B cell (primary cell): ENCODE data around the gene KIRREL3. TPM values are rescaled to one million over a fixed set of nuclear protein-coding genes. Genes with fewer than 3 reads are reported as not detected.

Experiments
- ATAC-seq: fragments of 200-7000 bp; cut with Tn5 transposase; one replicate; pipeline ENCODE4 v1.10.0; 2021; ENCODE audit warnings: low read depth, mild to moderate bottlenecking, moderate number of reproducible peaks, moderate library complexity
- CTCF ChIA-PET: fragments of 350-600 bp; sonication (Branson Sonifier 250); formaldehyde crosslinking; loops from one replicate; lab custom pipeline; 2021; ENCODE audit warnings: antibody characterized with exemption, inconsistent platforms; lab: Charles Lee
- POLR2A ChIA-PET: fragments of 350-600 bp; sonication (Branson Sonifier 250); formaldehyde crosslinking; loops from one replicate; lab custom pipeline; 2021; ENCODE audit warnings: antibody characterized with exemption; lab: Charles Lee
- DNase-seq: peaks from one replicate; pipeline ENCODE4 v3.0.0; 2013
- H2AFZ ChIP-seq: 2 replicates; pipeline ENCODE4 v1.6.1; 2012; ENCODE audit warnings: mild to moderate bottlenecking, low read depth, low read length; ENCODE audit not compliant: insufficient read depth, poor library complexity, severe bottlenecking
- H3K27ac ChIP-seq, 2 donors: 1 replicate in 1 of 2; 2 replicates in 1 of 2; pipeline ENCODE4 v1.5.1; 2012 to 2013; ENCODE audit warnings: low read length in 2 of 2, mild to moderate bottlenecking in 2 of 2, moderate library complexity in 1 of 2
- H3K27me3 ChIP-seq, 4 experiments: fragments of 200-600 bp in 1 of 4; sonication (generic) in 1 of 4; replicated peaks in 1 of 4; 1 replicate in 2 of 4; 2 replicates in 2 of 4; pipeline versions ENCODE4 v1.6.1 to v1.7.0; 2013 to 2016; ENCODE audit warnings: low read length in 3 of 4, mild to moderate bottlenecking in 2 of 4, mixed read lengths in 1 of 4, moderate library complexity in 1 of 4; ENCODE audit not compliant: insufficient read depth in 4 of 4, control insufficient read depth in 3 of 4; ENCODE audit errors: control extremely low read depth in 1 of 4
- H3K36me3 ChIP-seq, 2 experiments: replicated peaks in 1 of 2; 1 replicate in 1 of 2; 2 replicates in 1 of 2; pipeline versions ENCODE4 v1.6.1 to v1.7.1; 2013; ENCODE audit warnings: low read length in 1 of 2; ENCODE audit not compliant: insufficient read depth in 2 of 2, control insufficient read depth in 1 of 2; ENCODE audit errors: control extremely low read depth in 1 of 2, extremely low read depth in 1 of 2
- H3K4me1 ChIP-seq, 2 donors: fragments of 200-600 bp in 1 of 2; sonication (generic) in 1 of 2; 1 replicate in 1 of 2; 2 replicates in 1 of 2; pipeline versions ENCODE4 v1.5.1 to v1.6.1; 2013 to 2017; ENCODE audit warnings: low read length in 2 of 2; ENCODE audit not compliant: control insufficient read depth in 2 of 2, insufficient read depth in 2 of 2
- H3K4me2 ChIP-seq: replicated peaks from 2 replicates; pipeline ENCODE3; 2012; ENCODE audit warnings: mild to moderate bottlenecking, low read depth, low read length; ENCODE audit not compliant: poor library complexity, severe bottlenecking
- H3K4me3 ChIP-seq, 5 experiments: fragments of 200-600 bp in 1 of 5; sonication (generic) in 1 of 5; 1 replicate in 3 of 5; 2 replicates in 2 of 5; pipeline versions ENCODE4 v1.5.1 to v1.7.0; 2011 to 2016; ENCODE audit warnings: low read length in 4 of 5, mild to moderate bottlenecking in 4 of 5, low read depth in 2 of 5, control low read depth in 1 of 5, moderate library complexity in 1 of 5; ENCODE audit not compliant: insufficient read depth in 1 of 5; ENCODE audit errors: control extremely low read depth in 1 of 5, extremely low read depth in 1 of 5
- H3K79me2 ChIP-seq: fragments of 200-600 bp; sonication (generic); one replicate; pipeline ENCODE4 v1.6.0; 2016; ENCODE audit warnings: low read length; ENCODE audit not compliant: control insufficient read depth, insufficient read depth
- H3K9ac ChIP-seq: fragments of 200-600 bp; sonication (generic); 2 replicates; pipeline ENCODE4 v1.6.1; 2017; ENCODE audit warnings: mild to moderate bottlenecking, low read length, moderate library complexity
- H3K9me3 ChIP-seq, 3 donors: one replicate each; pipeline versions ENCODE4 v1.6.1 to v1.7.1; 2013; ENCODE audit warnings: low read length in 2 of 3; ENCODE audit not compliant: control insufficient read depth in 2 of 3, insufficient read depth in 1 of 3; ENCODE audit errors: control extremely low read depth in 1 of 3
- H4K20me1 ChIP-seq: 2 replicates; pipeline ENCODE4 v1.6.0; 2012; ENCODE audit warnings: mild to moderate bottlenecking, low read length; ENCODE audit not compliant: insufficient read depth, control insufficient read depth, poor library complexity, severe bottlenecking
- H3K27ac Mint-ChIP-seq: one replicate; pipeline ENCODE4 v1.8.0; 2021; ENCODE audit warnings: mixed read lengths
- H3K27me3 Mint-ChIP-seq: one replicate; pipeline ENCODE4 v1.8.0; 2021; ENCODE audit warnings: mixed read lengths
- H3K4me1 Mint-ChIP-seq: one replicate; pipeline ENCODE4 v1.8.0; 2021; ENCODE audit warnings: mixed read lengths
- H3K4me3 Mint-ChIP-seq: one replicate; pipeline ENCODE4 v1.8.0; 2021; ENCODE audit warnings: mixed read lengths
- H3K9me3 Mint-ChIP-seq: one replicate; pipeline ENCODE4 v1.8.0; 2022; ENCODE audit warnings: mixed read lengths; ENCODE audit not compliant: insufficient read depth
- CTCF ChIP-seq: fragments of 200-600 bp; IDR thresholded peaks from one replicate; pipeline ENCODE4 v1.8.0; 2022; ENCODE audit warnings: antibody characterized with exemption, mild to moderate bottlenecking
- EZH2 ChIP-seq: IDR thresholded peaks from 2 replicates; pipeline ENCODE4 v1.6.1; 2012; ENCODE audit warnings: borderline replicate concordance, low read depth, mild to moderate bottlenecking, moderate library complexity, low read length; ENCODE audit not compliant: insufficient read depth, poor library complexity, severe bottlenecking
- WGBS: methylation state at CpG from one replicate; pipeline ENCODE4 v1.1.5; 2013; ENCODE audit warnings: missing lambda C conversion rate; ENCODE audit not compliant: insufficient coverage; 5-methylcytosine and 5-hydroxymethylcytosine counted together
- intact Hi-C: fragments of 100-400 bp; cut with micrococcal nuclease; formaldehyde crosslinking; loops from one replicate; pipeline ENCODE4 v1.10.0; 2022
- polyA plus RNA-seq: library from polyadenylated mRNA; depleted of rRNA; stranded (reverse); fragments of >200 nt; gene quantifications from 2 replicates; pipeline ENCODE4 v1.2.3, GENCODE V29; 2012
- total RNA-seq, 2 donors: library from RNA; stranded (reverse); fragments of 120-200 nt in 1 of 2; gene quantifications; 1 replicate in 1 of 2; 2 replicates in 1 of 2; pipeline versions ENCODE4 v1.2.3 to v1.2.4, GENCODE V29; 2013 to 2022

Gene KIRREL3
- total and polyA plus RNA-seq, 2 donors (not counting 1 experiment from before 2014, with no cell fraction given), result not detected

- H3K27ac ChIP-seq, result no peak overlapping the region
- Mint-ChIP-seq H3K4me1 (no peaks in the 10 kb centered on the region), H3K9me3 (peaks cover 2% of the 10 kb centered on the region), H3K4me3 (no peak overlapping the region), H3K27ac (no peak overlapping the region), H3K27me3 (peaks cover 40% of the 10 kb centered on the region)
- intact Hi-C loops, result no loop called here
- H3K9ac ChIP-seq, result no peak overlapping the region
- H3K4me3 ChIP-seq, result no peak overlapping the region
- H3K36me3 ChIP-seq, result no peaks in the 10 kb centered on the region
- no peak overlapping the region for H3K4me2 ChIP-seq
- ChIA-PET CTCF (interaction anchor here (1.4 to 1.7 kb wide), 2 partner anchors 16 to 21 kb away, joined by 4 read pairs; no protein-coding TSS in a partner anchor), POLR2A (no interaction called here)
- H3K9me3 ChIP-seq, result peaks cover 0 to 3% (median 2%) of the 10 kb centered on the region in 3 donors
- no peak for TF ChIP-seq EZH2
- no peak for TF ChIP-seq CTCF
- no peak for DNase-seq
- no peak overlapping the region for H2AFZ ChIP-seq
- no peak for ATAC-seq
- H3K27me3 ChIP-seq, result peaks cover 0 to 16% (median 0%) of the 10 kb centered on the region in 4 experiments
- WGBS, result 84% methylated on average over 6 of the region's 6 CpGs
- H4K20me1 ChIP-seq, result no peaks in the 10 kb centered on the region
- H3K4me1 ChIP-seq, result no peaks in the 10 kb centered on the region
- H3K79me2 ChIP-seq, result no peaks in the 10 kb centered on the region
Measured at GRCh38 chr11:126501641-126502040, 498.9 kb downstream of the KIRREL3 start.

GRCh38 chr11:126500981-126501380 lies 499.6 kb downstream of the KIRREL3 start:
- H3K4me3 ChIP-seq, result no peak overlapping the region
- H3K4me1 ChIP-seq, result no peaks in the 10 kb centered on the region
- ChIA-PET POLR2A (no interaction called here), CTCF (interaction anchor here (1.3 to 1.7 kb wide), 2 partner anchors 15 to 20 kb away, joined by 3 to 4 read pairs; no protein-coding TSS in a partner anchor)
- DNase-seq, result no peak
- TF ChIP-seq EZH2, result no peak
- TF ChIP-seq CTCF, result no peak
- no peak overlapping the region for H3K4me3 Mint-ChIP-seq
- no peaks in the 10 kb centered on the region for H3K79me2 ChIP-seq
- peaks cover 0 to 3% (median 2%) of the 10 kb centered on the region in 3 donors for H3K9me3 ChIP-seq
- no peaks in the 10 kb centered on the region for H3K4me1 Mint-ChIP-seq
- ATAC-seq, result no peak
- H3K27me3 Mint-ChIP-seq, result peaks cover 40% of the 10 kb centered on the region
- no peak overlapping the region for H3K9ac ChIP-seq
- intact Hi-C loops, result no loop called here
- H3K9me3 Mint-ChIP-seq, result peaks cover 2% of the 10 kb centered on the region
- H3K27ac ChIP-seq, result no peak overlapping the region
- no peaks in the 10 kb centered on the region for H4K20me1 ChIP-seq
- 86% methylated on average over 10 of the region's 10 CpGs for WGBS
- H3K4me2 ChIP-seq, result no peak overlapping the region
- H3K27ac Mint-ChIP-seq, result no peak overlapping the region
- H3K36me3 ChIP-seq, result no peaks in the 10 kb centered on the region
- H2AFZ ChIP-seq, result no peak overlapping the region
- H3K27me3 ChIP-seq, result peaks cover 0 to 16% (median 0%) of the 10 kb centered on the region in 4 experiments
